Forelimb muscle (tissue), 1 donor: ENCODE measurements around the gene WASL. TPM values are rescaled to one million over a fixed set of nuclear protein-coding genes. Genes with fewer than 3 reads are reported as not detected.
"Not testable (repeated sequence)": the region's sequence is repeated elsewhere in the genome, so short reads cannot be mapped to it uniquely, and the experiment has no call there.

Experiments
- DNase-seq: peaks from one replicate; pipeline ENCODE4 v3.0.0-alpha.2; 2013; ENCODE audit warnings: low read depth
- polyA plus RNA-seq: library from polyadenylated mRNA; unstranded; fragments of 120-200 nt; gene quantifications from one replicate; pipeline ENCODE4 v1.2.1, GENCODE V29; 2013; ENCODE audit not compliant: insufficient read length

WASL gene
- polyA plus RNA-seq, 1 donor, result 29.9 TPM

DNA sequence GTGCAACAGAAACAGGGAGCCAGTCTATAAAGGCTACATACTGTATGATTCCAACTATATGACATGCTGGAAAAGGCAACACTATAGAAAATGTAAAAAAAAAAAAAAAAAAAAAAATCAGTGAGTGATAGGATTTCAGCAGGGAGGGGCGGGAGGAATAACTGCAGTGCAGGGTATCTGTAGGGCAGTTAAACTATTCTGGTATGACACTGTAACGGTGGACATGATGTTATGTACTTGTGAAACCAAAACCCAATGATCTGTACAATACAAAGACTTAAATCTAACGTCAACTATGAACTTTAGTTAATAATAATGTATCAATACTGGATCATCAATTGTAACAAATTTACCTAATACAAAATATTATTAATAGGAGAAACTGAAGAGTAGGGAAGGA is 14.3 kb downstream of the WASL start:
- no peak for DNase-seq

DNA sequence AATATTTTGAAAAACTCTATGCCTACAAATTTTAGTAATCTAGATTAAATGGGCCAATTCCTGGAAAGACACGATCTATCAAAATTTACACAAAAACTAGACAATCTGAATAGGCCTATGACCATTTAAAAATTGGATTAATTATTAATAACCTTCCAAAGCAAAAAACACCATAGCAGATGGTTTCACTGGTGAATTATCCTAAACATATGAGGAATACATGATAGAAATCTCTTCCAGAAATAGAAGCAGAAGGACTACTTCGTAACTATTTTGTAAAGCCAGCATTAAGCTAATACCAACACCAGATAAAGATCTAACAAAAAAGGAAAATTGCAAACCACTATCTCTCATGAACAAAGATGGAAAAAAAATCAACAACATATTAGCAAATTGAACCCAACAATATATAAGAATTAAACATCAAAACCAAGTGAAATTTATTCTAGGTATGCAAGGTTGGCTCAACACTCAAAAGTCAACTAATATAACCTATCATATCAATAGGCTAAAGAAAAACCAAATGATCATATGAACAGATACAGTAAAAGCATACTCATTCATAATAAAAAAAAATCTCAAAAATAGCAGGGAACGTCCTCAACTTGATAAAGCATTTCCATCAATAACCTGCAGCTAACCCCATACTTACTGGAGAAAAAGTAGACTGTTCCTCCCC is 16.3 kb downstream of the WASL start:
- DNase-seq, result no peak

DNA sequence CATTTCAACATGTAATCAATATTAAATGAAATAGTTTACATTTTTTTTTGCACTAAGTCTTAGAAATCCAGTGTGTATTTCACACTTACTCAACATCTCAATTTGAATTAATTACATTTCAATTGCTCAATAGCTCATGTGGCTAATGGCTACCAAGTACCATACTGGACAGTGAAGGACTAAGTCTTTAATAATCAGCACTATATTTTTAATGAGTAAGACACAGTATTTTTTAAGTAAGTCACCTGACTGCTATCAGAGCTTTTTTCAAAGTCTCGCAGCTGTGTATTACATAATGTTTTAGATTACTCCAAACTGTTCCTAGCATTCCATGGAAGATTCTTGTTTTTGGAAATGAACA is 19.6 kb downstream of the WASL start:
- DNase-seq, result no peak

DNA sequence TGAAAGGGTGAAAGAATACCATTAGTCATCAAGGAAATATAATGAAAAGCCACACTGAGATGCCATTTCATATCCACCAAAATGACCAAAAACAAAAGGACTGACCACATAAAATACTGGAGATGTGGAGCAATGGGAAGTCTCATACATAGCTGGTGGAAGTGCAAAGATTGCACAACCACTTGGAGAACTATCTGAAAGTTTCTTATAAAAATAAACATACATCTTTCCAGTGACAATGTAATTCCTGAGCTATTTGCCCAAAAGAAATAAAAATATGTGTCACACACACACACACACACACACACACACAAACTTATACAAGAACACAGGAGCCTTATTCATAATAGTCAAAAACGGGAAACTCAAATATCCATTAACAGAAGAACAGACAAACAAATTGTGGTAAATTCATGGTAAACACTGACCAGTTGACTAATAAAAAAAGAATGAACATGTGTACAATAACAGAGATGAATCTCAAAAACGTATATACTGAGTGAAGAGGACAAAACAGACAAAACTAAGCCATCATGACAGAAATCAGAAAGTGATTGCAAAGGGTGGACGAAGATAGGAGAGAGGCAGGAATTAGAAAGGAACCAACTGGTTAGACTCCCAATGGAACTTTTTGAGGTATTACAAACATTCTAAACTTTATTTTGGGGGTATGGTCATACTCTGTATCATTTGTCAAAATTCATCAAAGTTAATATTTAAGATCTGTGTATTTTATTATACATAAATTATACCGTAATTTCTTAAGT is 21.5 kb downstream of the WASL start:
- DNase-seq, result no peak

DNA sequence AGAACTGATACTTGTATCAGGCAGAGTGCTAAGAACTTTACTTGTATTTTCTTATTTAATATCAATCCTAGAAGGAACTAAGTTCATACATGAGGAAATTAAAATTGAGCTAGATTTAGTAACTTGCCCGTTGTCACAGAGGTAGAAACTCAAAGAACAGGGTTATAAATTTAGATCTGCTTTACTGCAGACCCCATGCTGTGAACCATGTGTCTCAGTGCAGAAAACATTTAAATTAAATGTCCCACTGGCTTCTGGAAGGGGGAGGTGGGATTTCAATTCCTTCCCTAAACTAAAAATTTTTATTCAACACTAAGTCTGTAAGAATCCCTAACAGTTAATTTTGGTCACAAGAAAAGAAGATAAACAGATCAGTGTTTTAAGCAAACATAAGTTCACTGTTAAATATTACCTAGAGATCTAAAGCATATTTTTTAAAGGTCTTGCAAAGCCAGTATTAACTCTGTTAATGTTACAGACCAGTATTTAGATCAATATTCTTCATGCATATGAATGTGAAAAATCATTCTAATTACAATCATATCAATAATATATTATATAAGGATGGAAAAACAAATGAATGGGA is 23.1 kb downstream of the WASL start:
- DNase-seq, result no peak

DNA sequence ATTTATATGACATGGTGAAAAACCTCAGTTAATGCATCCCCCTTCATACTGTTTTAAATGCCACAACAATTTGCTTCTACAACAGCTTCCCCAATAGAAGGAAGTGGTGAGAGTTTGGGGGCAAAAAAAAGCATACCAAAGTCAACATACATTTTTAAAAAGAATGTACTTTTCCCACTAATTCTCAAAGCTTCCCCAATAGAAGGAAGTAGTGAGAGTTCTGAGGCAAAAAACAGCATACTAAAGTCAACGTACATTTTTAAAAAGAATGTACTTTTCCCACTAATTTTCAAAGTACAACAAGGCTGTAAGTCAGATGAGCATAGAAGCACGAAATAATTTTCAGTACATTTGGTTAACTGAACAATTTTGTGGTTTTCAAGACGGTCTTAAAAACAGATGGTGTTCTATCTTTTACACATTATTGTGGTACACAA is 24.0 kb downstream of the WASL start:
- no peak for DNase-seq

DNA sequence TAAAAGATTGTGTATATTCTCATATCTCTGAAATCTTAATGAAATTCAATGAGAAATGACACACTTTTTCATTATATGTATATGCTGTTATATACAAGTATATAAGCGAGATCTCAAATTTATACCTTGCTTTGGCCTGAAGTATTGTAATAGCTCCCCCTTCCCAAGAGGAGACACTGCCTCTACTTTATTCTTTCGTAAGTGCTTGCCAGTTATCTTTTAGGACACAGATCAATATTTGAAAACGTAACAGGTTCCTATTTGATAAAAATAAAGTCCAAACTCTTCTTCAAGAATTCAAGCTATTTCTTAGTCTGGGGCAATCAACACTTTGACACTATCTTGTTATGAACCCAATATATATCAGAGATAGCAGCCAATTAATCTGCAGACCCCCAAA is 24.9 kb downstream of the WASL start:
- DNase-seq, result no peak

DNA sequence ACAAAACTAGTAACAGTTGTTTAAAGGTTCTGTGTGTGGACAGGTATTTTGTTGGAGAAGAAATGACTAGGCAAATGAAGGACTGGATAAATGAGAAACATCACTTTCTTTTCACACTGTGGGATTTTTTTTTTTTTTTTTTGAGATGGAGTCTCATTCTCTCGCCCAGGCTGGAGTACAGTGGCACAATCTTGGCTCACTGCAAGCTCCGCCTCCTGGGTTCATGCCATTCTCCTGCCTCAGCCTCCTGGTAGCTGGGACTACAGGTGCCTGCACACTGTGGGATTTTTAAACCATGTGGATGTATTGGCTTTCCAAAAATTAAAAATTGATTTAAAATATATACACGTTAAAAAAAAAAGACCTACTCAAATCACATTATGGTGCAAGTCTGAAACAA is 28.3 kb downstream of the WASL start:
- not testable (repeated sequence) for DNase-seq

DNA sequence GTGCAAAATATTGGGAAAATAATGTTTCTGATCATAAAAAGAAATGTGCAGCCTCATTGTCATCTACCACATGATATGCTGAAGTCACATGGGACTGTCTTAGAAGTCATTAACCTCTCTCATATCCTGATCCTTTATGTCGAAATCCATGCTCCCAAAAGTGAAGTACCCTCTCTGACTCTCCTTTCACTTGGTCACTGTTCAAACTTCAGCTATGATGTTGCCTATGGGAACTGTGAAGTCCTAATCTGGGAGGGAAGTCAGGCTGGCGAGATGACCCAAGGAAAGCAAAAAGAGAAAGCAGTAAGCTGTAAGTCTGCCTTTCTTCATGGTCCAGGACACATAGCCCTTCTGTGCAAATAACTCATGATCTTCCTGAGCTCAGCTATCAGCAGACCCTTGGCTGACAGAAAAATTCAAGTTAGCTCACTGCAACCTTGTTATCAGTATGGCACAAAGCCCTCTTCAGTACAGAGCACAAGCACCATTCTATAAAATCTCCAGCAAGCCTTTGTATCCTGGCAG is 29.5 kb downstream of the WASL start:
- no peak for DNase-seq

DNA sequence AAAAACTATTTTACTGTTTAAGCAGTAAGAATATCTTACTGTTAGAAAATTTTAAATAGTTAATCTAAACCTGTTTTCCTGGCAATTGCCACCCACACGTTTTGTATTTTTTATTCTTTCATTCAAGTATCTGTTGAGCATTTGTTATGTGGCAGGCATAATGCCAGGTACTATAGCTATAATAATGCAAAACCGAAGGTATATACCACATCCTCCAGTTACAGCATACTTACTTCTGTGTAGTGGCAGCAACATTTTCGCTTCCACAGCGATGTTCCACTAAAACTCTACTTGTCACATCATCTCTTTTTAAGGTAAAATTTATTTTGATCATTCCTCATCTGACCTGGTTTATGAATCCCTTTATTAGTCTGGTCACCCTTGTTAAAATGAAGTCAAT is 30.0 kb downstream of the WASL start:
- DNase-seq, result no peak

DNA sequence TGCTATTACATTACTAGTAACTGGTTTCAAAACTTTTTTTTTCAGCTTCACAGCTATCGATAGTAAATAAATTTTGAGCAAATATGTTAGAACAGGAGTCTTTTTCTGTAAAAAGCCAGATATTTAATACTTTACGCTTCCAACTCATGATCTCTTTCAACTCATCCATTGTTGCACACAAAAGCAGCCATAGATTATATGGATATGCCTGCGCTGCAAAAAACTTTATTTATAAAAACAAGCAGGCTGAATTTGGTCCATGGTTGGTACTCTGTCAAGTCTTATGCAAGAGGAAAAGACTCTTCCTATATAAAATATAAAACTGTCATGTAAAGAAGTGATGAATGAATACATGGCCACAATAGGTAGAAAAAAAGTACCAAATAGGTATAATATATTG is 31.1 kb downstream of the WASL start:
- no peak for DNase-seq

DNA sequence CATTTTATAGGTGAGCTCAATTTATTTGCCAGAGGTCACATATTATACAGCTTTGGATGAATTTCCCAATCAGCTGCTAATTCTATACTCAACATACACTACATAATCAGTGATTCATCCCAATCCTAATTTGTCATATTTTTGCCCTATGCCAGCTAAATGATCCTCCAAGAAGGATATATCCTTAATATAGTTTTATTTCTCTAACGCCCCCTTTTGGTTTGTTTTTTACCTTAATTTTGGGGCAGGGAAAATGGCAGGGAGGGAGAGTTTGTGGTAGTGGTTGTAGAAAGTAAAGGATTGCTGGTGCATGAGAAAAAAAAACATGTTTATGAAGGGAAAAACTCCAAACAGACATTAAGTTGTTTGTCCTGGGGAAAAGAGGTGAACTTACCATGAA is 31.9 kb downstream of the WASL start:
- DNase-seq, result no peak

DNA sequence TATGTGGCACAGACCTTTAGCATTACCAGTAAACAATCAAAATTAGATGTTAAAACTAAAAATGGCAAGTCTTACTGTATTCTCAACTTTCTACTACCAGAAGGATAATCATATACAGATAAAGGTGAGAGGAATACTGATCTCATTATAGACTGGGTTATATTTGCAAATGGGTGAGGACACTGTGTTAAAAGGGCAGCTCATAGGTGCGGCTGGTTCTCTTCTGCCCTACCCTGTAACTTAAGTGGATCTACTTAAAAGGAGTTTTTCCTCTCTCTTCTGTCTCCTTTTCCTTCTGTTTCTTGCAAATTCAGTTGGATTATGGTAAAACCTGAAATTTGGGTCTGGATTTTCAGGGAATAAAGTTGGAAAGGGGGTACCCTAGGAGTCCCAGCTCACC is 33.0 kb downstream of the WASL start:
- DNase-seq, result no peak

DNA sequence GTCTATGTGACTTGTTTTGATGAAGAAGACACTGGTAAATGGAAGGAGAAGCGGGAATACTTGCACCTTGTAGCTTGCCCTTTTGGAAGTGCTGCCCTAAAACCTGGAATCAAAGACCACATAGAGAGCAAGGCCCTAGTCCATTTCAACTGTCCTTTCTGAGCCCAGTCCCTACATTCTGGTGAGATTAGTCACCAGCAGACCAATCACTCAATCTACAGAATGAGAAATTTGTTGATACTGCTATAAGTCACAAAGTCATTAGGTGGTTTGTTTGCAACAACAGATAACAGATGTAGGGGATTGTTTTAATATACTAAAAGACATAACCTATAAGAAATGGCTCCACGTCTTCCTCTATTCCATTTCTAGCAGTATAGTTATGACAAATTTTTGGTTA is 33.6 kb downstream of the WASL start:
- DNase-seq, result no peak

DNA sequence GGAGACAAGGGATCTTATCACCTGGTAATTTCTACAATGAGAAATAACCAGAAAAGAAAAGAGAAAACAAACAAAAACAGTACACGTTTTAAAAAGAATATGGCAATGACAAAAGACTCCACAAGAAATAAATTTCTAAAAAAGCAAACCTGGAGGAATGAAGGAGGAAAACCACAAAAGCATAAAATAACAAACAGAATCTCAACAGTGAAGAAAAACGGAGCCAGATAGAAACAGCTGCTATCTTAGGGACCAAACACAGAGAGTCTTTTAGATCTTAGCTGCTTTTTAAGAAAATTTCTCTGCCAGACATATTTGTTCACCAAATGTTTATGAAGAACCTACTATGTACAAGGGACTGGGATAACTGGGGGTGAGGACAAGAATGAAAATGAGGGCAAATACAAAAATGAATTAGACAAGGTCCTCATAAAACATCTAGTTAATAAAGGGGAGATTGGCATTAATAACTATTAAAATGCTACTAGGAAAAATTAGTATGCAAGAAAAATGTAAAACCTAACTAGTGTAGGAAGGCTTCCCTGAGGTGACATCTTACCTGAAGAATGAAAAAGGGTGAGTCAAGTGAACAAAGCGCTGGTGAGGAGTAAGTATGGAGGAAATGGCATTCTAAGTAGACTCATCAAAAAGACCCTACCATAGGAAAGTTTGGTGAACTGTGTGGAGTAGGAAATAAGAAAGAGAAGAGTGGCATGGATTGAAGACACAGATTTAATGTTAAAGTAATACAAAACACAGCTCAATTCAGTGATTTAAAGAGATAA is 34.3 kb downstream of the WASL start:
- DNase-seq, result no peak

DNA sequence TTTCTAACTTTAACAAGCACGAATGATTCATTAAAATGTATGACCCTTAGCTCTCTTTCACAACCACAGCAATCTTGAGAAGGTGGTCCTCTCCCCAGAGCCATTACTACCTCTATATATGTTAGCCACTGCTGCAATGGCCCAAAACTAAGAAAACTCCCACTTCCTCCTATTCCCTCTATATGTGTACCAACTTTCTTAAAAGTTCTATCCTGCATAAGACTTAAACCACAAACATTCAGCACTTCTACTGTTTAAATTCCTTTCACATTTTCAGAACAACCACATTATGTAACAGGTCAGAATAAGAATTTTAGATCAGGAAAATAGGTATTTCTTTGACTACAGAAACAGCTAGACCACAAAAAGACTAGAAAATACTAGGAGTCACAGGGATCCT is 36.2 kb downstream of the WASL start:
- no peak for DNase-seq

DNA sequence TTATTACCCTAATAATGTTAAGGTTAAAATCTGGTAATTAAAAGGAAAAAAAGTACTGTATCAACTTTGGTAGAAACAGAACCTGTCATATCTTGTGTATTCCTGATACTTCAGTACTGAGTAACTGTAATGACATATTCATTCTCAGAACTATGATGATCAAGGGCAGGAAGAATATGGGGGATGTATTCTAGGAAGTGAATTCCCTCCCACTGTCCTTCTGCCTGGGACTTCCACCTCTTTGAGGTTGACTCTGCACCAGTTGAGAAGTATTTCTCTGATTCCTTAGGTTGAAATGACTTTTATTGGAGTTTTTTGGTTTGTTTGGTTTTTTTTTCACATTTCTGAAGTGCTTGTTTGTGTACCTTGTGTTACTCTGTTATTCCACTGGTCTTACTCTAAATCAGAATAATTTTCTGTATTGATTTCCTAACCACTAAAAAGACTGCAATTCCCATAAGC is 36.9 kb downstream of the WASL start:
- DNase-seq, result no peak

DNA sequence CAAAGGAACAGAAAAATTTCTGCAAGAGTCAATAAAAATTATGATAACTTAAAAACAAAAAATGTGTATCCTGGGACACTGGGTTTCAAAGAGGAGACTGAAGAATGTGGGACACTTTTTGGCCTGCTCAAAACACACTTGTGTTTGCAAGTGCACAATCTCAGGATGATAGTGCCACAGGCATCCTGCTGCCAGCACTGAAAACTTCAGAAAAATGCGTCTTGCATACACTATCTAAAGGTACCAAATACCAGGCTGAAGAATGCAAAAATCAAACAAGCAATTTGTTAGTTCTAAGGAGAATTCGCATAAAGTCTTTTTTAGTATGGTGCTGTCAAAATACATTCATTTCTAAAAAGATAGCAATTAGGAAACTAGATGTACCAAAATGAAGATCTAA is 38.1 kb downstream of the WASL start:
- DNase-seq, result no peak

DNA sequence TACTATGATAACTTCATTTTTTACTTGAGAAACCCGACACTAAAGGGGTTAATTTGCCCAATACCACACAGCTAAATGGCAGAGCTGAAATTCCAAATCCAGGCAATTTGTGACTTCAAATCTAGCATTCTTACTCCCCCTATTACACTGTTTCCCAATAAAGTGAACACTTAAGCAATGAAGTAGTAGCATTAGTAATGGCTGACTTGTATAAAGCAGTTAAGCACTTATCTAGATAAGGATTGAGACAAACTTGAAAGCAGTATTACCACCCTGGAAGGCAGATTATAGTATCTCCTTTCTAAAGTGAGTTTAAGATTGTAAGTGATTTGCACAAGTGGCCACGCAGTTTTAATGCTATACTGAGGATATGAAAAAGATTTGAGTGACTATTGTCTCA is 39.3 kb downstream of the WASL start:
- no peak for DNase-seq

DNA sequence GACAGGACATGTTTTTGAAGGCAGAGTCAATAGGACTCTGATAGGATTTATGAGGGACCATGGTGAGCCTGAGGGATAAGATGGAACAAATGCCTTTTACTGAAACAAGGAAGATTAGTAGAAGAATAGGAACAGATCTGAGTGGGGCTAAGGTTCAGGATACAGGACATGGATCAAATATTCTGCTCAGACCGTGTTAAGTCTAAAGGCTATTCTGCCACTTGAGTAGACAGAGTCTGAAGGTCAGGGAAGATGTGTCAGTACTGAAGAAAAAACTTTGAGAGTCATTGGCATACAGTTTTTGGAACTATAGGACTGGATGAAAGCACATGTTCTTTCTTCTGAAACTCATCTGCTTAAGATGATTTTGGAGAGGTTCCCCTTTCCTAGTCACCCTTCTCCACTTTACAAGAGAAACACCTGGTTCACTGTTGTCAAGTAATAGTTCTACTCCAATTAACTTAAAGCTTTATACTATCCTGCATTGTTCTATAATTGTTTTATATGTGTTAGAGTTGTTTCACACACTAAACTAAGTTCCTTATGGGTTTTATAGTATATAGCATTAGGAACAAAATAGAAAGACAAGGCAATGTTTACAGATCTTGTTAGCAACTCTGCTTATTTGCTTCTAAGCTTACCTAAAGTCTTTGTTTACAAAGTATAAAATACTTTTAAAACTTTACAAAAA is 43.4 kb downstream of the WASL start:
- DNase-seq, result no peak

DNA sequence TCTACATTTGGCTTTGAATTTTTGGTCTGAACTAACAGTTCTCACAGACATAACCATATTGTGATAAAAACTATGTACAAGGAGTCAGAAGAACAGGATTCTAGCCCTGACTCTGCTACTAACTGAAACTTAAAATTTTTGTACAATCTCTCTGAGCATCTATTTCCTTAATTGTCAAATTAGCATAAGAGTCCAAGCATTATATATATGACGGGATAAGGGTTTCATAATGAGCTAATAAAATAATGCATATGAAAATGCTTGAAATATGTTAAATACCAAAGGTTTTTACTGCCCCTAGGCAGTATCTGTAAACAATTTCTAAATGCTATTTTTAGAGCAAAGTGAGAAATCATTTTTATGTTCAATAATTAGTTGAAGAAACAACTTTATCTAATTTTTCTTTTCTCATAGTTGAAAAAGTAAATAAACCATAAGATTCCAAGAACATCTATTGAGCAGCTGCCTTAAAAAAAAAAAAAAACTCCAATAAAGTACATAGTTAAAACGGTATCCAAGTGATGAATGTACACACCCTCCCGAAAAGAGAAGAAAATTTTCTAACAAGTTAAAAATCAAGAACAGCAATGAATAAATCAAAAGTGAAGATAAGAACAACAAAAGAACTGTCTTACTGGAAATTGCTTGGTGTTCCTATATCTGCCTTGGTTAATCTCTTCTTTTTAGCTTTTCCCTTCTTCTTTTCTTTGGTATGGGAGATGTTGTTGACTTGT is 52.7 kb downstream of the WASL start:
- DNase-seq, result no peak
